Psoas muscle (tissue), 8 donors: Measurements from ENCODE around the gene GATA2. TPM values are rescaled to one million over a fixed set of nuclear protein-coding genes. Genes with fewer than 3 reads are reported as not detected.

Source experiments
- ATAC-seq, 4 donors: fragments of 200-7000 bp; cut with Tn5 transposase; one replicate each; pipeline ENCODE4 v1.9.1; 2020; ENCODE audit warnings: moderate library complexity in 3 of 4, mild to moderate bottlenecking in 2 of 4
- DNase-seq, 2 donors: peaks; one replicate each; pipeline ENCODE4 v3.0.0-alpha.2; 2020
- H3K27ac ChIP-seq: fragments of 200-600 bp; one replicate; pipeline ENCODE4 v1.8.0; 2022
- H3K27me3 ChIP-seq, 3 donors: fragments of 200-600 bp in 1 of 3; one replicate each; pipeline versions ENCODE4 v1.6.1 to v1.8.0; 2013 to 2022; ENCODE audit warnings: low read length in 2 of 3, mild to moderate bottlenecking in 2 of 3, moderate library complexity in 1 of 3; ENCODE audit not compliant: insufficient read depth in 3 of 3
- H3K36me3 ChIP-seq, 2 donors: fragments of 200-600 bp in 1 of 2; one replicate each; pipeline versions ENCODE4 v1.6.1 to v1.8.0; 2013 to 2022; ENCODE audit warnings: low read depth in 1 of 2, mild to moderate bottlenecking in 1 of 2, moderate library complexity in 1 of 2; ENCODE audit not compliant: insufficient read depth in 1 of 2
- H3K4me1 ChIP-seq: fragments of 200-600 bp; one replicate; pipeline ENCODE4 v1.8.0; 2022
- H3K4me3 ChIP-seq: fragments of 200-600 bp; one replicate; pipeline ENCODE4 v1.8.0; 2022; ENCODE audit warnings: mild to moderate bottlenecking
- H3K9me3 ChIP-seq: fragments of 200-600 bp; one replicate; pipeline ENCODE4 v1.8.0; 2022
- CTCF ChIP-seq: fragments of 200-600 bp; IDR thresholded peaks from one replicate; pipeline ENCODE4 v1.8.0; 2022; ENCODE audit warnings: antibody characterized with exemption
- WGBS, 3 donors: extraction: QIAGEN DNeasy Blood & Tissue Kit; methylation state at CpG; one replicate each; pipeline versions ENCODE4 v1.1.6 to v1.1.7; 2013; 5-methylcytosine and 5-hydroxymethylcytosine counted together
- intact Hi-C, 2 donors: fragments of 100-400 bp; cut with DNase I; formaldehyde crosslinking; loops; one replicate each; pipeline versions ENCODE4 v1.11.0 to v1.14.2; 2022
- polyA plus RNA-seq, 3 donors: library from polyadenylated mRNA; stranded (reverse); fragments of 200-250 nt; gene quantifications; one replicate each; pipeline ENCODE4 v1.2.3, GENCODE V29; 2013
- total RNA-seq, 4 donors: library from RNA; stranded (reverse); fragmentation: NEBNext Ultra II Directional in 2 of 4; extraction: Animal tissue kit (Norgen Biotek cat#: 25700) in 2 of 4; gene quantifications; one replicate each; pipeline versions ENCODE4 v1.2.1 to v1.2.4, GENCODE V29; 2021 to 2023
- donor health status: healthy with polysubstance abuse.
- donor health status: DM: no; HTN: no; CAD: no; lungs with moderate emphysema.
- donor health status: Bipolar disorder and iron deficiency.
- donor health status: healthy.
- donor health status: DM: yes; HTN: yes; CAD: no.
- donor health status: DM: no; HTN: no; CAD: no.
- donor health status: DM: no; HTN: no; CAD: no.
- donor health status: DM: yes; HTN: yes; CAD: no.

Gene GATA2
- total and polyA plus RNA-seq, 7 donors = 4.2 to 8.8 (median 6.5) TPM

DNA sequence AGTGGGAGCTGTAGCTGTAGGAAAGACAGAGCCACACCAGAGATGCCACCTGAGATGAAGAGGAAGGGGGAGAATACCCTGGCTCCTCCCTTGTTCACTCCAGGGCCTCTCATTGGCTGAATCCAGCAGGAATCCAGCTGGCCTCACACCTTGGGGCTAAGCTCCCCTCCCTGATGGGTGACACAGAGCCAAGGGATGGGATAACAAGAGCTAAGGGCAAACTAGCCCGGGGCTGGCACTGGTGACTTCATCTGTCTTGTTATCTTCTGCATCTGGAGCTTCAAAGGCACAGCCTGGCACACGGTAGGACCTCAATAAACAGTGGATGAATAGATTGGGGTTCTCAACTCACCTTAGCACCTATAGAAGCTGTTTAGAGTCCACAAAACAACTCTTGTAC is 13.8 kb upstream of the GATA2 start:
- TF ChIP-seq CTCF = no peak
- Histone ChIP-seq H3K4me1 (no peaks in the 10 kb centered on the region), H3K27me3 (peaks cover 0 to 11% (median 0%) of the 10 kb centered on the region in 3 donors), H3K4me3 (no peak overlapping the region), H3K9me3 (no peaks in the 10 kb centered on the region), H3K36me3 (no peaks in the 10 kb centered on the region), H3K27ac (no peak overlapping the region)
- ATAC-seq = no peak
- intact Hi-C loops = no loop called here
- 69 to 75% (median 70%) methylated on average over 2 of the region's 2 CpGs for whole genome bisulfite sequencing, 3 donors
- DNase-seq = no peak

- no peaks in the 10 kb centered on the region for H3K9me3 ChIP-seq
- no peaks in the 10 kb centered on the region for H3K36me3 ChIP-seq
- intact Hi-C loops = no loop called here
- H3K27ac ChIP-seq = no peak overlapping the region
- H3K4me1 ChIP-seq = no peaks in the 10 kb centered on the region
- ATAC-seq = no peak
- TF ChIP-seq CTCF = no peak
- no peak overlapping the region for H3K4me3 ChIP-seq
- H3K27me3 ChIP-seq = peaks cover 0 to 16% (median 0%) of the 10 kb centered on the region in 3 donors
- 91 to 94% (median 94%) methylated on average over 3 of the region's 3 CpGs for whole genome bisulfite sequencing, 3 donors
- DNase-seq = no peak
Observed at GRCh38 chr3:128505771-128506170, 12.8 kb upstream of the GATA2 start.

DNA sequence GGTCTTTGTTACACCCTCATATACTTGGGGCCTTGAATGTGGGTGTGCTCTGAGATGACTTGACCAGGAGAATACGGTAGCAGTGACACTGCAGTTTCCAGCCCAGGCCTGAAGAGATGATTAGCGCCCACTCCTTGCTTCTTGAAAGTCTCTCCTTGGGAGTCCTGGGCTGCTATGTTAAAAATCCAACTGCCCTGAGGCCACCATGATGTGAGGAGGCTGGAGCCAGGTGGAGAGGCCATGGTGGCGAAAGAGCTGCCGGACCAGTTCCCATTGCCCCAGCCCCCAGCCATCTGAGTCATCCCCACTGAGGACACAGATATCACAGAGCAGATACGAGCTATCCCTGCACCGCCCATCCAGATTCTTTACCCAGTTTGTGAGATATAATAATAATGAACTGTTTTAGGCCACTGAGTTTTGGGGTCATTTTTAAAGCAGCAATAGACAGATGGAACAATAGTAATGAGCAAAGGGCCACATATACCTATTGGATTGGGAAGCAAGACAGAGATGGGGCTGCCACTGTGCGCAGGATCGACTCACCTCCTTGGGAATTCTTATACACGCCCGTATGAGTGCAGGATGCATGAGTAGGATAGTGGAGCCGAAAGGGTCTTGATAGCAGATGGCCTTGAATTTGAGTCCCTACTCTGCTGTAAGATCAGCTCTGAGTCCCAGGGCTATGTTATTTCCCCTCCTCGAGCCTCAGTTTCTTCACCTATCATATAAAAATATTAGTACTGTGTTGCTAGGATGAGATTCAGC is 12.1 kb upstream of the GATA2 start:
- DNase-seq (no peak), ATAC-seq (no peak)
- Histone ChIP-seq H3K27ac (no peak overlapping the region), H3K4me3 (no peak overlapping the region), H3K27me3 (peaks cover 0 to 15% (median 0%) of the 10 kb centered on the region in 3 donors), H3K9me3 (no peaks in the 10 kb centered on the region), H3K4me1 (no peaks in the 10 kb centered on the region), H3K36me3 (no peaks in the 10 kb centered on the region)
- intact Hi-C loops = no loop called here
- WGBS, 3 donors = 92 to 94% (median 92%) methylated on average over 12 of the region's 12 CpGs
- TF ChIP-seq CTCF = no peak

GRCh38 chr3:128504533-128504915 is 11.5 kb upstream of the GATA2 start:
- DNase-seq (no peak), ATAC-seq (no peak)
- no peaks in the 10 kb centered on the region for H3K4me1 ChIP-seq
- intact Hi-C loops = no loop called here
- H3K36me3 ChIP-seq = no peaks in the 10 kb centered on the region
- 83 to 89% (median 86%) methylated on average over 8 of the region's 8 CpGs for WGBS, 3 donors
- no peak for TF ChIP-seq CTCF
- H3K9me3 ChIP-seq = no peaks in the 10 kb centered on the region
- H3K27me3 ChIP-seq = peaks cover 0 to 15% (median 0%) of the 10 kb centered on the region in 3 donors
- H3K4me3 ChIP-seq = no peak overlapping the region
- no peak overlapping the region for H3K27ac ChIP-seq
